Erythroblast (primary cell): ENCODE results near the gene SLC35G6.

Experiments used
- GATA1 ChIP-seq: IDR thresholded peaks from 2 replicates; pipeline ENCODE4 v1.6.1; 2011; ENCODE audit warnings: low read depth, mild to moderate bottlenecking, control low read depth, low read length, moderate library complexity
- POLR2A ChIP-seq: IDR thresholded peaks from 2 replicates; pipeline ENCODE4 v1.6.1; 2011; ENCODE audit warnings: mild to moderate bottlenecking, low read length

GRCh38 chr17:7486181-7486580 is 4.9 kb downstream of the SLC35G6 start:
- TF ChIP-seq POLR2A: no peak
- no peak for TF ChIP-seq GATA1
